ENCODE results near the gene ZNF511.
"Not testable (repeated sequence)": the region's sequence is repeated elsewhere in the genome, so short reads cannot be mapped to it uniquely, and the experiment has no call there.

DNA sequence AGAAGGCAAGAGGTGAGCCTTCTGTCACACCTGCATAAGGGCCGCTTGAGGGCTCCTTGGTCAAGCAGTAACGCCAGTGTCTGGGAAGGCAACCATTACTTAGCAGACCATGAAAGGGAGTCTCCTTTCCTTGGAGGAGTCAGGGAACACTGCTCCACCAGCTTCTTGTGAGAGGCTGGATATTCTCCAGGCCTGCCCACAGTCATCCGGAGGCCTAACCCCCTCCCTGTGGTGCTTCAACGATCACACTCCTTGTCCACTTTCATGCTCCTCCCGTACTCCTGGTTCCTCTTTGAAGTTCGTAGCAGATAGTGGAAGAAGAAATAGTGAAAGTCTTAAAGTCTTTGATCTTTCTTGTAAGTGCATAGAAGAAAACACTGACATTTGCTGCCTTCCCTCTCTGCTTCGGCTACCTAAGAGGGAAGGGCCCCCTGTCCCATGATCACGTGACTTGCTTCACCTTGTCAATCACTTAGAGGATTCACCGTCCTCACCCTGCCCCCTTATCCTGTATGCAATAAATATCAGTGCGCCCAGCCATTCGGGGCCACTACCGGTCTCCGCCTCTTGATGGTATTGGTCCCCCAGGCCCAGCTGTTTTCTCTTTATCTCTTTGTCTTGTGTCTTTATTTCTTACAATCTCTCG lies 13.5 kb downstream of the ZNF511 start:
- TF ChIP-seq, protein P1, sequence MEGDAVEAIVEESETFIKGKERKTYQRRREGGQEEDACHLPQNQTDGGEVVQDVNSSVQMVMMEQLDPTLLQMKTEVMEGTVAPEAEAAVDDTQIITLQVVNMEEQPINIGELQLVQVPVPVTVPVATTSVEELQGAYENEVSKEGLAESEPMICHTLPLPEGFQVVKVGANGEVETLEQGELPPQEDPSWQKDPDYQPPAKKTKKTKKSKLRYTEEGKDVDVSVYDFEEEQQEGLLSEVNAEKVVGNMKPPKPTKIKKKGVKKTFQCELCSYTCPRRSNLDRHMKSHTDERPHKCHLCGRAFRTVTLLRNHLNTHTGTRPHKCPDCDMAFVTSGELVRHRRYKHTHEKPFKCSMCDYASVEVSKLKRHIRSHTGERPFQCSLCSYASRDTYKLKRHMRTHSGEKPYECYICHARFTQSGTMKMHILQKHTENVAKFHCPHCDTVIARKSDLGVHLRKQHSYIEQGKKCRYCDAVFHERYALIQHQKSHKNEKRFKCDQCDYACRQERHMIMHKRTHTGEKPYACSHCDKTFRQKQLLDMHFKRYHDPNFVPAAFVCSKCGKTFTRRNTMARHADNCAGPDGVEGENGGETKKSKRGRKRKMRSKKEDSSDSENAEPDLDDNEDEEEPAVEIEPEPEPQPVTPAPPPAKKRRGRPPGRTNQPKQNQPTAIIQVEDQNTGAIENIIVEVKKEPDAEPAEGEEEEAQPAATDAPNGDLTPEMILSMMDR (IDR thresholded peaks at IDR 0.05), result not testable (repeated sequence)
- TF ChIP-seq POLR2AphosphoS5, POLR2A (IDR thresholded peaks at IDR 0.05): not testable (repeated sequence)
